NCI-H526 (cell line): ENCODE results near the gene ARHGAP29.
A peak's percentile ranks its signal among the peaks of the same experiment; 100 is the strongest.
"Not testable (repeated sequence)": the region's sequence is repeated elsewhere in the genome, so short reads cannot be mapped to it uniquely, and the experiment has no call there.

Source experiments
- DNase-seq, 2 experiments: peaks; one replicate each; lab custom pipeline; 2025; lab: John Stamatoyannopoulos, UW

The ARHGAP29 gene

DNA sequence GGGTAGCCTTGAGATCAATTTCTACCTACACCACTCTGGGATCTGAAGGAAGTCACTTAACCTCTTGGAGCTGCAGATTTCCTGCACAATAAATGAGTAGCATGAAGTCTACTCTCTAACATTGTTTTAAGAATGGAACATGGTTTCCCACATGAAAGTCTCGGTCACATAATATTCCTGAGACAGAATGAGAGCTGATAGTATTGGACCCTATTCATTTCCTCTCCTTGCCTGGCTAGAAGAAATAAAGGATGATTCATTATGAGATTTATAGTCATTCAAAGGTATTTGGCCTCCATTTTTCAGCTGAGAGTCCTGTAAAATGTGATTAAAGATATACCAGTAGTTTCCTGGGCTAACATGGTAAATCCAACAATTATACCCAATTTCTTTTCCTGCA is 56.7 kb downstream of the ARHGAP29 start:
- no peak for DNase-seq

GRCh38 chr1:94178901-94179300 is 58.5 kb downstream of the ARHGAP29 start:
- DNase-seq: no peak

- no peak for DNase-seq
These were observed 68.3 kb downstream of the ARHGAP29 start for GRCh38 chr1:94169126-94169525.

GRCh38 chr1:94165843-94166242 is 71.5 kb downstream of the ARHGAP29 start:
- no peak for DNase-seq

DNA sequence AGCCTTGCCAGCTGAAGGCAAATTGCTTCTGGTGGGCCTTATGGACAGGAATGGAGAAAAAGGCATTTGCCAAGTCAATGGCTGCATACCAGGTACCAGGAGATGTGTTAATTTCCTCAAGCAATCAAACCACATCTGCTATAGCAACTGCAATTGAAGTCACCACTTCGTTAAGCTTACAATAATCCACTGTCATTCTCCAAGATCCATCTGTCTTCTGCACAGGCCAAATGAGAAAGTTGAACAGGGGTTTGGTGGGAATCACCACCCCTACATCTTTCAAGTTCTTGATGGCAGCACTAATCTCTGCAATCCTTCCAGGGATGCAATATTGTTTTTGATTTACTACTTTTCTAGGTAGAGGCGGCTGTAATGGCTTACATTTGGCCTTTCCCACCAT is 72.5 kb downstream of the ARHGAP29 start:
- DNase-seq: not testable (repeated sequence)

DNA sequence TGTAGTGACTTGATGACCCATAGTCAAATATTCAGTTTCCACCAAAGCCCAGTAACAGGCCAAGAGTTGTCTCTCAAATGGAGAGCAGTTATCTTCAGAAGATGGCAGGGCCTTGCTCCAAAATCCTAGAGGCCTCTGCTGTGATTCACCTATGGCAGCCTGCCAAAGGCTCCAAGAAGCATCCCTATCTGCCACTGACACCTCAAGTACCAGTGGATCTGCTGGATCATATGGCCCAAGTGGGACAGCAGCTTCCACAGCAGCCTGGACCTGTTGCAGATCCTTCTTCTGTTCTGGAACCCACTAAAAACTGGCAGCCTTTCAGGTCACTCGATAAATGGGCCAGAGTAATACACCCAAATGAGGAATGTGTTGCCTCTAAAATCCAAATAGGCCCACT is 73.3 kb downstream of the ARHGAP29 start:
- not testable (repeated sequence) for DNase-seq

GRCh38 chr1:94163249-94163648 is 74.1 kb downstream of the ARHGAP29 start:
- not testable (repeated sequence) for DNase-seq

DNA sequence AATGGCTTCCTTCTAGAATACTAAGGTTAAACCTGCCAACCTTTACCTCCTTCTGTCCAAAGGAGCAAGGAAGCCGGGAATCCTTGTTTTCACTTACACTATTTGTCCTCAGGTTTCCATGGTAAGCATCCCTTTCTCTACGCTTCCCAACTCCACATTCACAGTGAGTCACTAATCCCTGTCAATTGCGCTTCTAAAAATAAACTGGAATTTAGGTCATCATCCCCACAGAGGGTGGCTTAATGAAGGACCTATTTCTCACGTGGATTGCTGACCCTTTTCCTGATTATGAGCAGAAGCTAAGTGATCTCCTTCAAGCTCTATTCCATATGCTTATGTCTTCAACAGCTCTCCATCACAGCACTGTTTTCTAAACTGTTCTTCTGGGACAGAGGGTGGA is 76.6 kb downstream of the ARHGAP29 start:
- no peak for DNase-seq

- DNase-seq: no peak
These were observed 81.2 kb downstream of the ARHGAP29 start for GRCh38 chr1:94156096-94156625.

DNA sequence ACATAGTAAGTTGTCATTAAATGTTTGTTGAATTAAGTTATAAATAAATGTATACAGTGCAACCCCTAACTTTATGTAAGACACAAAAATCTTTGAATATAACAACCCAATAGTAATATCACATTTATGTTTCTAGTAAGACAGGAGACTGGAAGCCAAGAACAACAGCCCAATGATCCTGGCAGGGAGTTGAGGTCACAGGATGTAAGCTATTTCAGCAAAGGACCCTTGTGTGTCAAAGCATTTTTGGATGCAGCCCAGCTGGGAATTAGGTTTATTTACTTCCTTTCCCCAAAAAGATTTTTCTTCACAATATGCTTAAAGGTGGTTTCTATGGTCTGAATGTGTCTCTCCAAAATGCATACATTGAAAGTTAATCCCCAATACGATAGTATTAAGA is 82.4 kb downstream of the ARHGAP29 start:
- DNase-seq: no peak

GRCh38 chr1:94153133-94153532 is 84.3 kb downstream of the ARHGAP29 start:
- no peak for DNase-seq

GRCh38 chr1:94149166-94149565 is 88.2 kb downstream of the ARHGAP29 start:
- not testable (repeated sequence) for DNase-seq

DNA sequence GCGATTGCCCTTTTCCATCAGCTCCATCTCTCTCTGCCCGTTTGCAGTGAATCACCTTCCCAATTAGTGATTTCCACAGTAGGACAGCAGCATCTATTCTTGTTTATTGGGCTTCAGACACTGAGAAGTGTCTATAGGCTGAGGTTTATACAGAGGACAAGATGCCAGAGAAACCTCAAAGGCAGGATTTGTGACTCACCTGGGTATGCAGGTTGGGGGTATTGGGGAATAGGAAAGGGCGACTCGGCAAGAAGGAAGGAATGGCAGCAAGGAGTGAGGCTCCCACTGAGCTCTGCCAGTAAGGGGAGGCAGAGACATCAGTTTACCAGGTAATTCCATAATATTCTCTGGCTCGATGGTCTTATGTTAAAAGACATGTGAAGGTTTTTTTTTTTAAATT is 91.1 kb downstream of the ARHGAP29 start:
- no peak for DNase-seq

DNA sequence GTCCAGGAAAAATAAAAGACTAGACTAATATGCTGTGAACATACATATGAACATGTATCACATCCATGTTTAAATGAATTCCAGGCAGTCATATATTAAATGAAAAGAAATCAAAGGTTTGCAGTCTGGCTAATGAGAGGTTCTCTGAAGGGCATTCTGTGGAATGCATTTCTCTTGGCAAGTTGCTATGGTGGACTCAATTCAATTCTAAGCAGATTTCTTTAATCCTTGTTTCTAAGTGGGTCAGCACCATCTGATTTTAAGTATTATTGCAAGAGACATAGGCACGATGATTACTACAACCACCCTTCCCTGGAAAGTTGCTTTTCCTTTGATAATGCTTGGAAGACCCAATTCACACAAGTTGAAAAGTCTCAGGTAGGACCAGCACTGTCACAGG is 92.5 kb downstream of the ARHGAP29 start:
- DNase-seq: no peak

GRCh38 chr1:94143809-94144176 is 93.6 kb downstream of the ARHGAP29 start:
- peak; percentile 2 for DNase-seq

DNA sequence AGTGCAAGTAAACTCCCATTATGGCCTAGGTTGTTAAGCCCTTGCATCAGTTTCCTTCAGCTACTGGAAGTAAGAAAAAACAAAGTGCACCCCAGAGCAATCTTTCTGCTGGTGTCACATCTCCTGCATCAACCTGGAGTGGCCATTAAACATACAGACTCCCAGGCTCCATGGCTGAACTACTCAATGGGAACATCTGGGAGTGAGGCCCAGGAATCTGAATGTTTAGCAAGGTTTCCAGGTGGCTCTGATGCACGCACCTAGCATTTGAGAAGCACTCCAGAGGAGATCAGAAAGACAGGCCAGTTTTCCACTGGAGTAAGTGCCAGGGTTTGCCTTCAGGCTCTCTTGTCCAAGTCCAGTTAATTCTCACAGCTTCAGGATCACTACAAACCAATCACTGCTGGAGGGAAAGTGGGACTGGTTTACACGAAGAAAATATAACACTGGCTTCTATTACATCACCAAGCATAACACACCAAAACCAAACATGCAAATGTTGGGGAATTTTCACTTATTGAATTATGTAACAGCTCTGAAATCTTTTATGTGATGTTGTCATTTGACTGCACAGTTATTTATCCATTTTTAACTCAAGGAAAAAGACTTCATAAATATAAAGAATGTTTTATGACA is 94.1 kb downstream of the ARHGAP29 start:
- DNase-seq: no peak

GRCh38 chr1:94142583-94142982 is 94.8 kb downstream of the ARHGAP29 start:
- DNase-seq: no peak

DNA sequence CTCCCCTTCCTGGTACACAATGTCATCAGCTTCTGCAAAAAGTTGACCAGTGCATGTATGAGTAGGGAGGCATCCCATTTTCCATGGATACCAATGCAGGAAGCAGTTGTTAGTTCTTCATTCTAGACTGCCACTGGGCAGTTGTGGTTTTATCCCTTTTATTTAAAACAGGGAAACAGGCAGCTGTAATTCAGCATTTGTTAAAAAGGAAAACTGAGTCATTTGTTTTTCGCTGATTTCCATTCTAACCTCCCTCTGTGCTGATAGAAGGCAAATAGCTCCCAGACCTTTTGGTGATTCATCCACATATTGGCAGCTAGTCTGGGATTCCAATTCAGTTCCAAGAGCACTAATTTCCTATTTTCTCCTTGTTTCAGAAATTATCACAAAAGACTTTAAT is 95.4 kb downstream of the ARHGAP29 start:
- DNase-seq: no peak

DNA sequence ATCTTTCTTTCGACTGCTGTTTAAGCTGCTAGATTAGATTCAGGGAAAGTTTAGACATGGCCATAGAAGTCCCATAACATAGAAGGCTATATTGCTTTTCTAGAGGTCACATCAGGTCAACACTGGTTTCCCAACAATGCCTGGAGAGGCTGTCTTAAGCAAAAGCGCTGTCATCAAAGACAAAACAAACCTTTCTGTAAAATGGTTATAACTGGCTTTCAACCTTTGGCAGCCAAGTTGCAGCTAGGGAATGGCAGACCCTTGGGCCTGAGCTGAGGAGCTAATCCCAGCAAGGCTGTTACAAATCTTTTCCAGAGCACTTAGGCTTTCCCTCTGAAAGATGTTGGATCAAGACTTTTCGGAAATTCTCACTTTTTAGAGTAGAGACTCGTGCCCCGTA is 105.3 kb downstream of the ARHGAP29 start:
- DNase-seq: no peak

DNA sequence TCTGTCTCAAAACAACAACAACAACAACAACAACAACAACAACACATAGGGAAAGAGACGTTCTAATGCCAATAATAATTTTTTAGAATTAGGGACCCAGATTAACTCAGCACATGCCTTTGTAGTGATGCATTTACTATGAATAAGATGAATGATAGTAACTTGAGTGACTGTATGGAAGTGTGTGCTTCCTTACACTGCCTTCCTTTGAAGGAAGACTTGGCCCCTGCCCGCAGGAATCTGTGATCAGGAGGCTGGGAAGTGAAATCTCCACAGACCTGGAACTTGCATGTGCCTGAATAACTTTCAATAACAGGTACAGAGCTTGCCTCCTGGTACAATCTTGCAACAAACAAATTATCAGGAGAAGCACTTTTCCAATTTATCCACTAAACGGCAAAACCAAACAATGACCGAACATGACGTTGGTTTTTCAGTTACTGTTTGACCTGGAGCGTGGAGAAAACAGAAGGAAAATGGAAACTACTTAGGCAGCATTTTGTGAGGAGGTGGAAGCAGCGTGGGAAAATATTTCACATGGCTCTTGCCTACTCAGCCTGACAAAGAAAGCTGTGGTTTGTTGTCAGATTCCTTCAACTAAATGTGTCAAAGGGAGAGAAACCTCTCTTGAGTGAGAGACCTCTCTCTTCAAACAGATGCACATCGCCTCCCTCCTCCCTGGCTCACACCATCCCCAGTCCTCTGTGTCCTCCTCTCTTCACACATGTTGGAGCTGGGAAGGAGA is 106.4 kb downstream of the ARHGAP29 start:
- DNase-seq: no peak

GRCh38 chr1:94126651-94127050 is 110.7 kb downstream of the ARHGAP29 start:
- DNase-seq: no peak

- peak; percentile 61 to 70 for DNase-seq
These were observed 111.6 kb downstream of the ARHGAP29 start for GRCh38 chr1:94125551-94126514.
